GM19438 (cell line): ENCODE measurements around the gene DIAPH1.

ENCODE experiments used
- ATAC-seq: cut with Tn5 transposase; IDR thresholded peaks from one replicate; pipeline ENCODE4 v1.9.1; 2021; ENCODE audit warnings: low read depth; ENCODE audit not compliant: unreplicated experiment

Gene DIAPH1

GRCh38 chr5:141640051-141640415 is 21.2 kb upstream of the DIAPH1 start:
- no peak for ATAC-seq

GRCh38 chr5:141639357-141640050 is 20.7 kb upstream of the DIAPH1 start:
- no peak for ATAC-seq

DNA sequence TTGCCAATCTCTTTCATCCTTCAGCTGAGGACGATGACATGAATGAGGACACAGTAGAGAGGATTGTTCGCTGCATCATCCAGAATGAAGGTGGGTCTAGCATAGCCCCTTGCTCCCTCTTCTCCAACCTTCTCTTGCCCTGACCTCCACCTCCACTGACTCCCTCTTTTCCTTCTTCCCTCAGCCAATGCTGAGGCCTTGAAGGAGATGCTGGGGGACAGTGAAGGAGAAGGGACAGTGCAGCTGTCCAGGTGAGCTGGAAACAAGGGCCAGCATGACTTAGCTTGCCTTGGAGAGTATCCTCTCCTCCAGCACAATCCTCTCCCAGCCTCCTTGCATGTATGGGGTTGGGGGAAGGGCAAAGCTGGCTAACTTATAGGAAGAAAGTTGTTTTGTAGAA is 20.0 kb upstream of the DIAPH1 start:
- no peak for ATAC-seq

GRCh38 chr5:141637767-141638419 is 19.1 kb upstream of the DIAPH1 start:
- peak; percentile 32 for ATAC-seq

DNA sequence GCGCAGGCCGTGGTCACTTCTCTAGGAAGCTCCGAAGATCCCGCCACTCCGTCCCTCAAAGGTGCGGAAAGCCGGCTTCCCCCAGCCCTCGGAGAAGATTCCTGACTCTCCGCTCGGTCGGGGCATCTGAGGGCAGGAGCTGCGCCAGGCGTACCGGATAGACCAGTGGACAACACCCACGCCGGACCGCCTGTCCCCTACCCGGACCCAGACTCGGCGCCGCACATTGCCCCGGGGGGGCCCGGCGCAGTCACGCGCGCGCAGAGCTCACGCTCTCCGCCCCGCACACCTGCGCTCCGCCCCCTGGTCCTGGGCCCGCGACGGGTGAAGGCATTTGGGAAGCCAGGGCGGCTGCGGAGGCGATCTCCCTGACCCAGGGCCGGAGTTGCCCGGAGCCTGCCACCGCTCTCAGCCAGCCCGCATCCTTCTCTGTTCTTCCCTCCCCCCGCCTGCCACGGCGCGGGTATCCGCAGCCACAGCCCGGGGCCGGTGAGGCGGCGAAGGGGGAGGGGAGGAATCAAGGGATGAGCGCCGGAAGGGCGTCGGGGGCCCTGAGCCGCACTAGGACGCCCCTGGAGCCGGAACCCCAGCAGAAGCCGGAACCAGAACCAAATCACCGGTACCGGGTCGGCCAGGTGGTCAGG is 18.4 kb upstream of the DIAPH1 start:
- ATAC-seq: peak; percentile 27

- ATAC-seq: peak; percentile 64
Measured at GRCh38 chr5:141636413-141637122, 17.8 kb upstream of the DIAPH1 start, which contains the start of the genes HDAC3 and RELL2. Gene HDAC3, minus strand, starts transcription at chr5:141636849. Its CDS starts 59 bp downstream, at chr5:141636790. Gene RELL2, plus strand, starts transcription at chr5:141636997. Its CDS starts 1,229 bp downstream, at chr5:141638226.

- no peak for ATAC-seq
Measured at GRCh38 chr5:141636106-141636412, 17.3 kb upstream of the DIAPH1 start.

GRCh38 chr5:141635646-141636045 is 16.8 kb upstream of the DIAPH1 start:
- ATAC-seq: no peak

GRCh38 chr5:141634720-141635119 is 15.9 kb upstream of the DIAPH1 start:
- no peak for ATAC-seq

DNA sequence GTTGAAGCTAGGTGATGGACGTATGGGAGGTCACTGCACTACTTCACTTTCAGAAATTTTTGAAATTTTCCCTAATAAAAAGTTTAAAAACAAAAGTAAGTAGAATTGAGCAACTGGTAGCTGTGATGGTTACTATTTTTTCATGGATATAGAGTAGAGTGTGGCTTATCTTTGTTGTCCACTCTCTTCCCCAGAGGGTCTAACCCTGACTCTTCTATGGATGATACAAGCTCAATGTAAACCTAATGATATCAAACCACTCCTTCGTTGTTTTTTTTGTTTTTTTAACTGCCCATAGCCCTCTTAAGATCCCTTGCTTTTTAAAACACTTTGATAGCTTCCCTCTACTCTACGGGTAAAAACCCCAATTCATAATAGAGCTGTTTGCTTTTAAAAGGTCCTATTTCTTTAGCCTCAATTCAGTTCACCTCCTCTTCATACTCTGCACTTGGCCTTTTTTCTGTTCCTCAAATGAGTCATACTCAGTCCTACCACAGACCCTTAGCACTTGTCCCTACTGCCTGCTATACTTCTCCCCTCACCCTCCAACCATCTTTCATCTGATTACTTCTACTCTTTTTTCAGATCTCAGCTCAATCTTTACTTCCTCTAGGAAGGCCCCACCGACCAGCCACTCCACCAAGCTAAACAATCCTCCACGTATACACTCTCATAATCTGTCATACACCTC is 15.2 kb upstream of the DIAPH1 start:
- peak; percentile 47 for ATAC-seq

DNA sequence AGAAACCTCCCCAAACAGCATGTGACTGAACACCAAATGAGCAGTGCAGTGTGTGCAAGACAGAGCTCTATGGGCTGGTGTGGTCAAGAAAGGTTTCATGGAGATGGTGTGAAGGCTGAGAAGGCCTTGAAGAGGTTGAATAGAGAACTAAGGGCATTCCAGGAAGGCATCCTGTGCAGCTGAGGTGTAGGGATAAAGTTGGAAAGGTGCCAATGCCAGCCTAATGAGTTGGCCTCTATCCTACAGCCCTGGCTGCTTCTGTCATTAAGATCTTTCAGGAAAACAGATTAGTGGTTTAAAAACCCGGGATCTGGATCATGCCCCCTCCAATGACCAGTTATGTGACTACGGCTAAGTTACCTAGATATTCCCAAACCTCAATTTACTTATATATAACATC is 13.8 kb upstream of the DIAPH1 start:
- ATAC-seq: no peak

DNA sequence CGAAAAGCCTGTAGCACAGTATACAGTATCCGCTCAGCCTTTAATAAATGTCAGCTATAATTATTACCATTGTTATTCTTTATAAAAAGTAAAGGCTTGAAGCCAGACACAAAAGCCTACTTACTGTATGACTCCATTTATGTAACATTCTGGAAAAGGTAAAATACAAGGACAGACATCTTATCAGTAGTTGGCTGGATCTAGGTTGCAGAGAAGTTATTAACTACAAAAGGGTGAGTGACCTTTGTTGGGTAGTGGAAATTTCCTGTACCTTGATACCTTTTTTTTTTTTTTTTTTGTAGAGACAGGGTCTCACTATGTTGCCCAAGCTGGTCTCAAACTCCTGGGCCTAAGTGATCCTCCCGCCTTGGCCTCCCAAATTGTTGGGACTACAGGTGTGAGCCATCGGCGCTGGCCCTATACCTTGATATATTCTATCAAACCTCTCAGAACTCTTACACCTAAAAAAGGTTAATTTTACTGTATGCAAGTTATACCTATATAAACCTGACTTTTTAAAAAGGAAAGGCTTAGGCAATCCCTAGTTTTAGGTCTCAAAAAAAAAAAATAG is 11.9 kb upstream of the DIAPH1 start:
- ATAC-seq: no peak

GRCh38 chr5:141628175-141628788 is 9.5 kb upstream of the DIAPH1 start:
- no peak for ATAC-seq

DNA sequence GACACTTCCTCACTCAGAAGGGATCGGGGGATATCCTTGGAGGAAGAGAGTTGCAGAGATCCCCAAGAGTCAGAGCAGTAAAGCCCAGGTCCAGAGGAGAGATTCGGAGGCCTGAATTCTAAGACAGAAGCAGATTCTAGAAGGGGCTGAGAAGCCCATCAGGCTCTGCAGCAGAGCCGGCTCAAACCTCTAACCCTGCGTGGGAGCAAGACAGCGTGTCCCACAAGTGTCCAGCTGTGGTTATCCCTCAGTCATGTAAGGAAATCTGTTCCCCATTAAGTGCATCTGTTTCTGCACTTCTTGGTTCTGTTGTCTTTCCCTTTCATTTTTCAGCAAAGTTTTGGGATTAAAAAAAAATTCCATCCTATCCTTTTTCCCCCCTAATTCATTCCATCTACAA is 4.8 kb upstream of the DIAPH1 start:
- ATAC-seq: no peak

DNA sequence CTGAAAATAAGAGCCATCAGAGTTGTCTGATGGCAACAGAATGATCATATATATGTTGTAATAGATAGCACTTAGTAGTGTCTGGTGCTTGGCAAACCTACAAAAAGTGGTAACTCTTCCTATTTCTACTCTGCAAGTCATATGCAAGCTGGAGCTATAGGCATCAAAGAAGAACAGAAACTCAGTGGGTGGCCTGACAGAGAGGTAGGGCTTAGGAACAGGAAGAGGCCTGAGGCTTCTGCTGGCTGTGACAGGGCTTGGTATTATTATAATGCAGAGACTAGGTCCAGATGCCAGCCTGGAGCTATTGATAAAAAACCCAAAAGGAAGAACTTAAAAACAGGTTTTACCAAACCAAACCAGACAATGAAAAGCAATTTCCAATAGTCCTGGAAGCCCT is 4.4 kb upstream of the DIAPH1 start:
- ATAC-seq: peak; percentile 47

DNA sequence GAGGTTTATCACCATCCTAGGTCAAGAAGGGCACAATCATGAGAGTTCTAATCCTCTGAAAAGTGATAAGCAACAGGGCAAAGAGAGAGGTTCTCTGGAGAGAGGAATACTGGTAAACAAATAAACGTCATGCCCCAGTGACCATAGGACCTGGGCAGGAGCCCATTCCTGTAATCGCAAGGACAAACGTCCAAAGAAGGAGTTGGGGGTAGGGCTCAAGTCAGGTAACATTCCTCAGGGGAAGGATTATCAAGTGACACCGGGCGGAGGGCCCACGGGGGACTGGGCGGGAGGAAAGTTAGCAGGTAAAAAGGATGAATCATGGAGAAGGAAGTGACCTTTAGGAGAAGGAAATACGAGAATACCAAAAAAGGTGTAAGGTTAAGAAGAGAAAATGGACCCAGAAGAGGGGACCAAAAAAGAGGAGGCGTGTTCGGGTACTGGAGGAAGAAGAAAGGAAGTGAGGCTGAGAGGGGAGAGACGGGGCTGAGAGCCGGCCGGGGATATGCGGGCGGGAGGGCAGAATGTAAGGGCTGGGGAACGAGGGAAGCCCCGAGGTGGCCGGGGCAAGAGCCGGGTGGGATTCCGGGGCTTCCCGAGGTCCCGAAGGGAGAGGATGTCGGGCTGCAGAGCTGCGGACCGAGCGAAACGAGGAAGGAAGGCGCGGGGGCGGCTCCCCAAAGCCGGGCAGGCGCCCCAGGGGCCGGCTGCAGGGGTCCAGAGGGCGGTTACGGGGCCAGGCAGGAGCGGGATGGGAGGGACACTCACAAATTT is 583 bp downstream of the DIAPH1 start:
- peak; percentile 30 for ATAC-seq

- ATAC-seq: no peak
Measured at GRCh38 chr5:141617682-141618029, 1.1 kb downstream of the DIAPH1 start.

DNA sequence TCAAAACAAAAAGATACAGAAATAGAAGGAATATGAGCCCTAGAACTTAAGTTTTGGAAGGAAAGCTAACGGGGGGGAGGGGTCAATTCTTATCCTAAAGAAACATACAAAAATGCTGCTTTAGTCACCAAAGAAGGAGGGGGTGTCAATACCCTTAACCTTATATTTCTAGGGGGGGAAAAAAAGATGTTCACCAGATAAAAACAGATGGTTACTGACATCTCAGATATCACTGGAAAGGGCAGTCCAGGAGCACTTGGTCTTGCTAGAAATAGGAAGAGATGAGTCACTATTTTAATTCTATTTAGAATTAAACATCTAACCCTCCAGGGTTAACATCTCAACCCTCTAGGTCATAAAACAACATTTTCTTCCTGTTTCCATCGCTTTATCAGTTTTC is 1.7 kb downstream of the DIAPH1 start:
- no peak for ATAC-seq

DNA sequence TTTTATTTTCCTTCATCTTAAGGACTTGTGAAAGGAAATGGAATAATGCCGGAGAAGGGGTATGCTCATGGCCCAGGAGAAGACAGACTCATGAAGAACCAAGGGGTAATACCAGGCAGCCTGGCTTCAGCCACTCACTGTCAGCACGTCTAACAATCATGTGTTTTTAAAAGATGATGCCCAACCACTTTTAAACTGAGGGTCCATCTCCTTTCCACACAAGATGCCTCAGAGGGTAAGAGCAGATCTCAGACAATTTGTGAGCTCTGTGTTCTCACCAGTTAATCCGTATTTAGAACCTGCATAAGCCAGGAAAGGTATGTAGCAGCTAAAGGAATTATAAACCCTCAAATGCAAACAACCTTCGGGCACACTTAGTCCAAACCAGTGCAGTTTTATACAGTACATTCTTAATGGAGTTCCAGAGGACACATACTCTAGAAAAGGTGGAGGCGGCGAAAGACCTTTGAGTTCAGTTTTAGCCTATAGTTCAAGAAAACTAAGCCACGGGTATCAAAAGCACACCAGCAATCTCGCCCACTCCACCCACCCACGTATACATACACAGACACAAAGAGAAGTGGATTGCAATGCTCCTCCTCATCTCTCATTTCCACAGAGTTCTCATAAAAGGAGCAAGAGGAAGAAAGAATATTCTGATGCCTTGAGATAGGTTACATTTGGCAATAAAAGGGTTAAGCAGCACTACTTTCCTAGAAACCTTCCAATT is 2.6 kb downstream of the DIAPH1 start:
- no peak for ATAC-seq
